HCT116 (cell line): Measurements from ENCODE around the gene CEP152. TPM values are rescaled to one million over a fixed set of nuclear protein-coding genes. Genes with fewer than 3 reads are reported as not detected.

Experiments used
- ATAC-seq: fragments of 200-7000 bp; cut with Tn5 transposase; 2 replicates; pipeline ENCODE4 v1.9.1; 2020; ENCODE audit warnings: mild to moderate bottlenecking, moderate library complexity
- BruUV-seq: library from RNA; stranded (reverse); fragments of 400-500 nt; replicated peaks from 2 replicates; lab custom pipeline; 2021; lab: Mats Ljungman, UMichigan
- CTCF ChIA-PET: fragments of 300-600 bp; sonication (Branson Sonifier 250); formaldehyde crosslinking; loops from one replicate; lab custom pipeline; 2021; ENCODE audit warnings: antibody characterized with exemption; lab: Charles Lee
- POLR2A ChIA-PET: fragments of 300-600, 350-600 bp; sonication (Branson Sonifier 250); formaldehyde crosslinking; loops from one replicate; lab custom pipeline; 2021; ENCODE audit warnings: antibody characterized with exemption; lab: Charles Lee
- RAD21 ChIA-PET, 2 experiments: fragments of 300-600 bp; sonication (Branson Sonifier 250); formaldehyde crosslinking; loops; one replicate each; lab custom pipeline; 2023; ENCODE audit warnings: low total read pairs in 2 of 2; ENCODE audit not compliant: uncharacterized antibody in 2 of 2, unreplicated experiment in 2 of 2, low non-redundant PET in 1 of 2; lab: Charles Lee
- DNase-seq: peaks from one replicate; pipeline ENCODE4 v3.0.0-alpha.2; 2010; ENCODE audit warnings: low read depth, low spot score
- H2AFZ ChIP-seq: fragments of 200-600 bp; shearing (Covaris generic), sonication (generic); 2 replicates; pipeline ENCODE4 v1.6.1; 2017; ENCODE audit warnings: low read depth, mixed run types, mixed read lengths, antibody characterized with exemption, low read length; ENCODE audit not compliant: poor library complexity, severe bottlenecking
- H3K27ac ChIP-seq: 2 replicates; pipeline ENCODE4 v1.5.1; 2012; ENCODE audit warnings: low read depth, low read length
- H3K27me3 ChIP-seq: fragments of 200-600 bp; sonication (generic); 2 replicates; pipeline ENCODE4 v1.6.1; 2016; ENCODE audit warnings: mixed run types, low read length, mixed read lengths; ENCODE audit not compliant: insufficient read depth
- H3K36me3 ChIP-seq, 2 experiments: fragments of 200-500 bp in 1 of 2; fragments of 200-600 bp in 1 of 2; sonication (Bioruptor generic) in 1 of 2; sonication (generic) in 1 of 2; 2 replicates each; pipeline versions ENCODE4 v1.5.1 to v1.6.1; 2014 to 2016; ENCODE audit warnings: low read length in 2 of 2, inconsistent platforms in 1 of 2, mixed read lengths in 1 of 2, mixed run types in 1 of 2; ENCODE audit not compliant: insufficient read depth in 2 of 2, control insufficient read depth in 1 of 2
- H3K4me1 ChIP-seq, 2 experiments: fragments of 200-600 bp in 1 of 2; sonication (generic) in 1 of 2; 2 replicates each; pipeline versions ENCODE4 v1.5.1 to v1.6.1; 2012 to 2017; ENCODE audit warnings: low read length in 2 of 2, inconsistent platforms in 1 of 2, mild to moderate bottlenecking in 1 of 2, mixed read lengths in 1 of 2, mixed run types in 1 of 2, moderate library complexity in 1 of 2; ENCODE audit not compliant: insufficient read depth in 2 of 2, control insufficient read depth in 1 of 2
- H3K4me2 ChIP-seq: fragments of 200-600 bp; sonication (generic); 2 replicates; pipeline ENCODE4 v1.6.1; 2017; ENCODE audit warnings: mixed run types, low read length, mixed read lengths
- H3K4me3 ChIP-seq, 2 experiments: fragments of 200-600 bp in 1 of 2; sonication (generic) in 1 of 2; replicated peaks in 1 of 2; 2 replicates each; pipeline ENCODE4 v1.5.1; 2011 to 2016; ENCODE audit warnings: low read length in 2 of 2, control low read depth in 1 of 2, low read depth in 1 of 2, mild to moderate bottlenecking in 1 of 2, mixed read lengths in 1 of 2, mixed run types in 1 of 2
- H3K79me2 ChIP-seq: fragments of 200-600 bp; sonication (generic); 2 replicates; pipeline ENCODE4 v1.6.1; 2017; ENCODE audit warnings: mild to moderate bottlenecking, mixed run types, low read length, moderate library complexity, mixed read lengths; ENCODE audit not compliant: insufficient read depth
- H3K9ac ChIP-seq: fragments of 200-600 bp; sonication (generic); 2 replicates; pipeline ENCODE4 v1.6.1; 2016; ENCODE audit warnings: low read length, mixed read lengths
- H3K9me2 ChIP-seq: fragments of 200-600 bp; sonication (generic), shearing (Covaris generic); 2 replicates; pipeline ENCODE4 v1.6.1; 2017; ENCODE audit warnings: mixed run types, mild to moderate bottlenecking, moderate library complexity; ENCODE audit not compliant: insufficient read depth
- H3K9me3 ChIP-seq, 2 experiments: fragments of 200-500 bp in 1 of 2; fragments of 200-600 bp in 1 of 2; sonication (Bioruptor generic) in 1 of 2; sonication (generic) in 1 of 2; 2 replicates each; pipeline ENCODE4 v1.6.1; 2014 to 2017; ENCODE audit warnings: low read length in 2 of 2, mixed read lengths in 2 of 2, inconsistent platforms in 1 of 2, low read depth in 1 of 2, mild to moderate bottlenecking in 1 of 2, mixed run types in 1 of 2, moderate library complexity in 1 of 2; ENCODE audit not compliant: control insufficient read depth in 1 of 2, insufficient read depth in 1 of 2
- H4K20me1 ChIP-seq: fragments of 200-600 bp; sonication (generic), shearing (Covaris generic); 2 replicates; pipeline ENCODE4 v1.6.1; 2017; ENCODE audit warnings: mixed run types, mild to moderate bottlenecking, moderate library complexity; ENCODE audit not compliant: insufficient read depth
- CBX3 ChIP-seq: IDR thresholded peaks from 2 replicates; pipeline ENCODE4 v1.6.1; 2012; ENCODE audit warnings: low read depth
- CEBPB ChIP-seq: IDR thresholded peaks from 2 replicates; pipeline ENCODE4 v1.6.1; 2012; ENCODE audit warnings: low read depth
- ELF1 ChIP-seq: IDR thresholded peaks from 2 replicates; pipeline ENCODE4 v1.6.1; 2012; ENCODE audit warnings: low read depth, borderline replicate concordance
- EZH2phosphoT487 ChIP-seq: fragments of 200-600 bp; IDR thresholded peaks from 2 replicates; pipeline ENCODE4 v1.6.1; 2018; ENCODE audit warnings: antibody characterized with exemption, borderline replicate concordance
- JUND ChIP-seq: IDR thresholded peaks from 2 replicates; pipeline ENCODE4 v1.6.1; 2012
- POLR2A ChIP-seq: IDR thresholded peaks from 2 replicates; pipeline ENCODE4 v1.7.0; 2011; ENCODE audit warnings: borderline replicate concordance; ENCODE audit not compliant: insufficient read depth, insufficient read length; ENCODE audit errors: extremely low read depth
- POLR2AphosphoS5 ChIP-seq: IDR thresholded peaks from 2 replicates; pipeline ENCODE4 v1.6.1; 2011; ENCODE audit warnings: mild to moderate bottlenecking, low read depth, low read length, moderate library complexity
- RAD21 ChIP-seq: IDR thresholded peaks from 2 replicates; pipeline ENCODE4 v1.6.1; 2012; ENCODE audit warnings: low read depth, mild to moderate bottlenecking
- SP1 ChIP-seq: IDR thresholded peaks from 2 replicates; pipeline ENCODE4 v1.6.1; 2012; ENCODE audit warnings: low read depth
- SRF ChIP-seq: IDR thresholded peaks from 2 replicates; pipeline ENCODE4 v1.6.1; 2012; ENCODE audit warnings: low read depth
- ZBTB33 ChIP-seq: IDR thresholded peaks from 2 replicates; pipeline ENCODE4 v1.6.1; 2011; ENCODE audit warnings: mild to moderate bottlenecking, low read length, moderate library complexity; ENCODE audit not compliant: insufficient replicate concordance; ENCODE audit errors: extremely low read depth
- ZFX ChIP-seq: fragments of 450-650 bp; IDR thresholded peaks from 2 replicates; pipeline ENCODE4 v1.6.1; 2017
- ZNF274 ChIP-seq: fragments of 200-500 bp; sonication (Bioruptor generic); IDR thresholded peaks from 2 replicates; pipeline ENCODE4 v1.6.1; 2014; ENCODE audit warnings: mild to moderate bottlenecking, low read depth, low read length, inconsistent platforms
- intact Hi-C: fragments of 100-400 bp; cut with micrococcal nuclease; formaldehyde crosslinking; loops from 2 replicates; pipeline ENCODE4 v1.10.0; 2022
- total RNA-seq: library from RNA; stranded (reverse); gene quantifications from one replicate; pipeline ENCODE4 v1.2.1, GENCODE V29; 2021; ENCODE audit not compliant: unreplicated experiment
- TF ChIP-seq, protein P1 (sequence below): IDR thresholded peaks from 2 replicates; pipeline ENCODE4 v1.6.1; 2012
- TF ChIP-seq, protein P2 (sequence below), 3 experiments: fragments of 200-600 bp in 1 of 3; sonication (generic) in 1 of 3; IDR thresholded peaks in 2 of 3; conservative IDR thresholded peaks in 1 of 3; 2 replicates each; pipeline ENCODE4 v1.5.1; 2012 to 2017; ENCODE audit warnings: low read depth in 2 of 3, low read length in 2 of 3, antibody characterized with exemption in 1 of 3, borderline replicate concordance in 1 of 3, control low read depth in 1 of 3, mild to moderate bottlenecking in 1 of 3, mixed read lengths in 1 of 3, mixed run types in 1 of 3, moderate library complexity in 1 of 3; ENCODE audit not compliant: insufficient read depth in 1 of 3

CEP152 gene
- total RNA-seq, 1 experiment from 2014 or later = 19.7 TPM

- Histone ChIP-seq H4K20me1 (no peaks in the 10 kb centered on the region), H3K4me3 (no peak overlapping the region), H3K79me2 (peaks cover 88% of the 10 kb centered on the region), H3K4me1 (peaks cover 0 to 8% of the 10 kb centered on the region in 2 experiments; a peak in 2 of 4 replicates), H3K27ac (no peak overlapping the region), H3K36me3 (peaks cover 0 to 6% of the 10 kb centered on the region in 2 experiments; a peak in 1 of 4 replicates), H3K9me2 (no peaks in the 10 kb centered on the region)
- ChIA-PET RAD21 (no interaction called here), CTCF (no interaction called here)
- ATAC-seq (no peak), DNase-seq (no peak)
- intact Hi-C loops = no loop called here
- TF ChIP-seq SRF = no peak
- TF ChIP-seq CEBPB = no peak
- TF ChIP-seq, protein P1, sequence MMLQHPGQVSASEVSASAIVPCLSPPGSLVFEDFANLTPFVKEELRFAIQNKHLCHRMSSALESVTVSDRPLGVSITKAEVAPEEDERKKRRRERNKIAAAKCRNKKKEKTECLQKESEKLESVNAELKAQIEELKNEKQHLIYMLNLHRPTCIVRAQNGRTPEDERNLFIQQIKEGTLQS = no peak
- no peak for TF ChIP-seq SP1
- TF ChIP-seq ZFX = no peak
- no peak for TF ChIP-seq CBX3
- no peak for TF ChIP-seq ELF1
- TF ChIP-seq POLR2AphosphoS5 = no peak
- no peak for TF ChIP-seq EZH2phosphoT487
- TF ChIP-seq RAD21 = no peak
- TF ChIP-seq ZNF274 = no peak
- no peak for TF ChIP-seq JUND
- no peak for TF ChIP-seq POLR2A
- TF ChIP-seq ZBTB33 = no peak
- TF ChIP-seq, protein P2, sequence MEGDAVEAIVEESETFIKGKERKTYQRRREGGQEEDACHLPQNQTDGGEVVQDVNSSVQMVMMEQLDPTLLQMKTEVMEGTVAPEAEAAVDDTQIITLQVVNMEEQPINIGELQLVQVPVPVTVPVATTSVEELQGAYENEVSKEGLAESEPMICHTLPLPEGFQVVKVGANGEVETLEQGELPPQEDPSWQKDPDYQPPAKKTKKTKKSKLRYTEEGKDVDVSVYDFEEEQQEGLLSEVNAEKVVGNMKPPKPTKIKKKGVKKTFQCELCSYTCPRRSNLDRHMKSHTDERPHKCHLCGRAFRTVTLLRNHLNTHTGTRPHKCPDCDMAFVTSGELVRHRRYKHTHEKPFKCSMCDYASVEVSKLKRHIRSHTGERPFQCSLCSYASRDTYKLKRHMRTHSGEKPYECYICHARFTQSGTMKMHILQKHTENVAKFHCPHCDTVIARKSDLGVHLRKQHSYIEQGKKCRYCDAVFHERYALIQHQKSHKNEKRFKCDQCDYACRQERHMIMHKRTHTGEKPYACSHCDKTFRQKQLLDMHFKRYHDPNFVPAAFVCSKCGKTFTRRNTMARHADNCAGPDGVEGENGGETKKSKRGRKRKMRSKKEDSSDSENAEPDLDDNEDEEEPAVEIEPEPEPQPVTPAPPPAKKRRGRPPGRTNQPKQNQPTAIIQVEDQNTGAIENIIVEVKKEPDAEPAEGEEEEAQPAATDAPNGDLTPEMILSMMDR (IDR thresholded peaks at IDR 0.05 in 2 of 3, conservative IDR thresholded peaks at IDR 0.05 in 1 of 3; ENCODE audit: borderline replicate concordance in 1 of 3, insufficient read depth in 1 of 3, low read depth in 2 of 3, low read length in 2 of 3) = no peak
- TF ChIP-seq, all 23 proteins: peak for 0
- Histone ChIP-seq H3K9me3 (no peaks in the 10 kb centered on the region), H3K27me3 (no peaks in the 10 kb centered on the region), H3K4me2 (no peak overlapping the region), H2AFZ (no peak overlapping the region), H3K9ac (no peak overlapping the region)
- POLR2A ChIA-PET = no interaction called here
- no TSS peak for BruUV-seq
These were observed 4.7 kb downstream of the CEP152 start for GRCh38 chr15:48806151-48806550.
